Measurements from ENCODE around the gene MRPL49. TPM values are rescaled to one million over a fixed set of nuclear protein-coding genes. Genes with fewer than 3 reads are reported as not detected.

Gene MRPL49
- total RNA-seq, 4 donors from 2014 or later, result 10.5 to 119 (median 60.9) TPM

DNA sequence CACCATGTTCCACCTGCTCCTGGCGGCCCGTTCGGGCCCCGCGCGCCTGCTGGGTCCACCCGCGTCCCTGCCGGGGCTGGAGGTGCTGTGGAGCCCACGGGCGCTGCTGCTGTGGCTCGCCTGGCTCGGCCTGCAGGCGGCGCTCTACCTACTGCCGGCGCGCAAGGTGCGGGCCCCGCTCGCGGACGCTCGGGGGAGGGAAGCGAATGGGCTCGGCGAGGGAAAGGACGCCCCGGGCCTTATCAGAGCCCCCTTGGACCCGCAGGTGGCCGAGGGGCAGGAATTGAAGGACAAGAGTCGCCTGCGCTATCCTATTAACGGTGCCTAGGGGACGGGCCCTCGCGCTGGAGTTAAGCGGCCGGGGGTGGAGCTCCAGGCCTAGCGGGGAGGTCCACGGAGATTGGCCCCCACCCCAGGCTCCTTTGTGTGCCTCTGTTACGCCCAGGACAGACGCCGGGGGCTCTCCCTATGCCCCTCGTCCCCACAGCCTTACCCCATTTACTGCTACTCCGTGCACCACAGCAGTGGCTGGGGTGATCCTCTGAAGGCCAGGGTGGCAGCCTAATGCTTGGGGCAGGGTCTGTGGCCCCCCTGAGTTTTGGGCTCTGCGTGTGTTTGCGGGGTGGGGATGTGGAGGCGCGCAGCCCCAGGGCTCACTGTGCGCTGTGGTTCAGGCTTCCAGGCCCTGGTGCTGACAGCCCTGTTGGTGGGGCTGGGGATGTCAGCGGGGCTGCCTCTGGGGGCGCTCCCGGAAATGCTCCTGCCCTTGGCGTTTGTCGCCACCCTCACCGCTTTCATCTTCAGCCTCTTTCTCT lies 9.4 kb upstream of the MRPL49 start:
- TF ChIP-seq, protein P1, sequence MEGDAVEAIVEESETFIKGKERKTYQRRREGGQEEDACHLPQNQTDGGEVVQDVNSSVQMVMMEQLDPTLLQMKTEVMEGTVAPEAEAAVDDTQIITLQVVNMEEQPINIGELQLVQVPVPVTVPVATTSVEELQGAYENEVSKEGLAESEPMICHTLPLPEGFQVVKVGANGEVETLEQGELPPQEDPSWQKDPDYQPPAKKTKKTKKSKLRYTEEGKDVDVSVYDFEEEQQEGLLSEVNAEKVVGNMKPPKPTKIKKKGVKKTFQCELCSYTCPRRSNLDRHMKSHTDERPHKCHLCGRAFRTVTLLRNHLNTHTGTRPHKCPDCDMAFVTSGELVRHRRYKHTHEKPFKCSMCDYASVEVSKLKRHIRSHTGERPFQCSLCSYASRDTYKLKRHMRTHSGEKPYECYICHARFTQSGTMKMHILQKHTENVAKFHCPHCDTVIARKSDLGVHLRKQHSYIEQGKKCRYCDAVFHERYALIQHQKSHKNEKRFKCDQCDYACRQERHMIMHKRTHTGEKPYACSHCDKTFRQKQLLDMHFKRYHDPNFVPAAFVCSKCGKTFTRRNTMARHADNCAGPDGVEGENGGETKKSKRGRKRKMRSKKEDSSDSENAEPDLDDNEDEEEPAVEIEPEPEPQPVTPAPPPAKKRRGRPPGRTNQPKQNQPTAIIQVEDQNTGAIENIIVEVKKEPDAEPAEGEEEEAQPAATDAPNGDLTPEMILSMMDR (IDR thresholded peaks at IDR 0.05), result peak; percentile 81 to 96 (median 93)
- no peak for TF ChIP-seq EP300 (IDR thresholded peaks at IDR 0.05; ENCODE audit: low read depth)
- peak in 2 of 3 donors; percentile 66 to 75 for TF ChIP-seq POLR2AphosphoS5 (IDR thresholded peaks at IDR 0.05)
- TF ChIP-seq POLR2A (IDR thresholded peaks at IDR 0.05), result no peak
- peak overlapping the region; percentile 76 to 85 (median 80) for H3K27ac ChIP-seq
- H3K9me3 ChIP-seq, result no peaks in the 10 kb centered on the region
- WGBS, 2 donors (ENCODE audit: low coverage in 1 of 2), result 2% methylated on average over 29 of the region's 57 CpGs; no CpG with 5 or more reads in 1 of the 2 donors
- DNase-seq, result peak; percentile 81
- H3K4me3 ChIP-seq, result peak overlapping the region; percentile 37 to 57 (median 51)
- H3K27me3 ChIP-seq, result no peaks in the 10 kb centered on the region
- intact Hi-C loops (cut with DNase I; ENCODE audit: low total_unique reads), result loop anchor here (5.0 kb wide), 1 partner anchor 100 kb away; the partner anchor contains the start of gene ARL2
- peaks cover 20 to 46% (median 34%) of the 10 kb centered on the region in 4 donors for H3K4me1 ChIP-seq
- H3K36me3 ChIP-seq, result peaks cover 0 to 8% (median 2%) of the 10 kb centered on the region in 4 donors
- in situ Hi-C loops (cut with MboI; ENCODE audit: low pct_ligation_motif_present in 1 of 4, low pct_unique_long_range_greater_than_20kb in 1 of 4, low sequenced_read_pairs in 3 of 4), result no loop called here

DNA sequence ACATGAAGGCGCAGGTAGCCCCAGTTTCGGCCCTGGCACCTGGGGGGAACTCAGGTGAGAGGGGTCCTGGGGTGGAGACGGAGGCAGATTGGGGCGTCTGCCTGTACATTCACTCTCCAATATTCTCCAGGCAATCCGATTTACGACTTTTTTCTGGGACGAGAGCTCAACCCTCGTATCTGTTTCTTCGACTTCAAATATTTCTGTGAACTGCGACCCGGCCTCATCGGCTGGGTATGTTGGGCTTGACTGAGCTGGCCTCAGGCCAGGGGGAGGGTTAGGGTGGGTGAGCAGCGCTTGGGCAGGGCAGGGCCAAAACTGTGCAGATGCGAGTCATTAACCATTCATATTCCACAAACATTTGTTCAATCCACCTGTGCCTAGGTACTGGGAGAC lies 8.8 kb upstream of the MRPL49 start:
- no peak for DNase-seq
- H3K4me1 ChIP-seq, result peaks cover 20 to 52% (median 34%) of the 10 kb centered on the region in 4 donors

DNA sequence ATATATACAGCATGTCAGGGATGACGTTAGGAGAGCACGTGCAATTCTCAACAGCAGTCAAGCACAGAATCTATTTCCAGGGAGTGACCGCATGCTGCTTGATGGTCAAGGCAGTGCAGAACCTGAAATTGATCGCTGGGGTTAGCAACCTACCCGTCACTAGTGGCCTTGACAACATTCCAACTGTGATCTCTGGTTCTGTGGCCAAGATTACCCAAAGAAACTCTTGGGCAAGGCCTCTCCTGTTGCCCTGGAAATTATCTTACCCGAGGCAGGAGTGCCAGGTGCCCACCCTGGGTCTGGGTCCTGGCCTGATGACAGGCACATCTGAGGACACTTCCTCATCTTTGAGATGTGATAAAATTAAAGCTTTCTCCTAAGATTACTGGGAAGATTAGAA lies 8.3 kb upstream of the MRPL49 start:
- peaks cover 20 to 53% (median 34%) of the 10 kb centered on the region in 4 donors for H3K4me1 ChIP-seq
- H3K36me3 ChIP-seq, result peaks cover 0 to 4% (median 0%) of the 10 kb centered on the region in 4 donors
- no peak overlapping the region for H3K27ac ChIP-seq
- no peaks in the 10 kb centered on the region for H3K9me3 ChIP-seq
- TF ChIP-seq, protein P1 (IDR thresholded peaks at IDR 0.05), result no peak
- TF ChIP-seq EP300 (IDR thresholded peaks at IDR 0.05; ENCODE audit: low read depth), result no peak
- no peak for TF ChIP-seq POLR2AphosphoS5 (IDR thresholded peaks at IDR 0.05)
- no peak for TF ChIP-seq POLR2A (IDR thresholded peaks at IDR 0.05)
- intact Hi-C loops (cut with DNase I; ENCODE audit: low total_unique reads), result loop anchor here (5.0 kb wide), 1 partner anchor 102 kb away; the partner anchor contains the start of gene ARL2
- DNase-seq, result no peak
- H3K27me3 ChIP-seq, result no peaks in the 10 kb centered on the region
- in situ Hi-C loops (cut with MboI; ENCODE audit: low pct_ligation_motif_present in 1 of 4, low pct_unique_long_range_greater_than_20kb in 1 of 4, low sequenced_read_pairs in 3 of 4), result no loop called here
- H3K4me3 ChIP-seq, result no peak overlapping the region
- WGBS, 2 donors (ENCODE audit: low coverage in 1 of 2), result 30 to 67% methylated on average over 2 to 6 of the region's 6 CpGs

More for the DNA sequence above, 8.8 kb upstream of the MRPL49 start:
- Histone ChIP-seq H3K27ac (peak overlapping the region; percentile 76 to 85 (median 80)), H3K27me3 (no peaks in the 10 kb centered on the region), H3K4me3 (peak overlapping the region in 3 of 4 donors; percentile 37 to 57 (median 48)), H3K9me3 (no peaks in the 10 kb centered on the region), H3K36me3 (peaks cover 0 to 5% (median 0%) of the 10 kb centered on the region in 4 donors)
- 5 to 20% methylated on average over 4 to 14 of the region's 14 CpGs for WGBS, 2 donors (ENCODE audit: low coverage in 1 of 2)
- in situ Hi-C loops (cut with MboI; ENCODE audit: low pct_ligation_motif_present in 1 of 4, low pct_unique_long_range_greater_than_20kb in 1 of 4, low sequenced_read_pairs in 3 of 4) (no loop called here), intact Hi-C loops (cut with DNase I; ENCODE audit: low total_unique reads) (loop anchor here (5.0 kb wide), 1 partner anchor 101 kb away; the partner anchor contains the start of gene ARL2)
- TF ChIP-seq POLR2AphosphoS5 (IDR thresholded peaks at IDR 0.05), result no peak
- TF ChIP-seq POLR2A (IDR thresholded peaks at IDR 0.05), result no peak
- no peak for TF ChIP-seq EP300 (IDR thresholded peaks at IDR 0.05; ENCODE audit: low read depth)
- TF ChIP-seq, protein P1 (IDR thresholded peaks at IDR 0.05), result no peak

DNA sequence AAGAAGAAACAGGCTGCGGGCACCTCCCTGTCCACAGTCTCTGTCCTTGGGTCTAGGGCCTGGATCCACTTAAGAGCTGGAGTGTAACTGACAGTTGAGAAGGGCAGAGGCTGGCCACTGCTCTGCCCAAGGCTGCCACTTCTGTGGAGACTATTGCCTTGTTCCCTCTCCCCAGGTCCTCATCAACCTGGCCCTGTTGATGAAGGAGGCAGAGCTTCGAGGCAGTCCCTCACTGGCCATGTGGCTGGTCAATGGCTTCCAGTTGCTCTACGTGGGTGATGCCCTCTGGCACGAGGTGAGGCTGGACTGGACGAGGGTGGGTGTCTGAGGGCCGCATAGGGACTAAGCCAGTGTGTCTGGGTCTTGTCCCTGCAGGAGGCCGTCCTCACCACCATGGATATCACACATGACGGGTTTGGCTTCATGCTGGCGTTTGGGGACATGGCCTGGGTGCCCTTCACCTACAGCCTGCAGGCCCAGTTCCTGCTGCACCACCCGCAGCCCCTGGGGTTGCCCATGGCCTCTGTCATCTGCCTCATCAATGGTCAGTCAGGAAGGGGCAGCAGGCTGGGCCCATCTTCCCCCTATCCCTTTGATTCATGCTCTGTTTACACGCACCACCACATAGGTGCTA lies 7.5 kb upstream of the MRPL49 start:
- H3K9me3 ChIP-seq, result no peaks in the 10 kb centered on the region
- DNase-seq, result no peak
- TF ChIP-seq, protein P1 (IDR thresholded peaks at IDR 0.05), result no peak
- TF ChIP-seq EP300 (IDR thresholded peaks at IDR 0.05; ENCODE audit: low read depth), result no peak
- TF ChIP-seq POLR2A (IDR thresholded peaks at IDR 0.05), result no peak
- no peak for TF ChIP-seq POLR2AphosphoS5 (IDR thresholded peaks at IDR 0.05)
- H3K27me3 ChIP-seq, result no peaks in the 10 kb centered on the region
- H3K36me3 ChIP-seq, result peaks cover 0 to 12% (median 0%) of the 10 kb centered on the region in 4 donors
- intact Hi-C loops (cut with DNase I; ENCODE audit: low total_unique reads), result loop anchor here (5.0 kb wide), 2 partner anchors 87 to 102 kb away; partner anchors contain the start of genes ARL2 and SNX15
- in situ Hi-C loops (cut with MboI; ENCODE audit: low pct_ligation_motif_present in 1 of 4, low pct_unique_long_range_greater_than_20kb in 1 of 4, low sequenced_read_pairs in 3 of 4), result no loop called here
- peaks cover 20 to 53% (median 34%) of the 10 kb centered on the region in 4 donors for H3K4me1 ChIP-seq
- 90% methylated on average over 11 of the region's 11 CpGs; no CpG with 5 or more reads in 1 of the 2 donors for WGBS, 2 donors (ENCODE audit: low coverage in 1 of 2)
- no peak overlapping the region for H3K27ac ChIP-seq
- H3K4me3 ChIP-seq, result no peak overlapping the region
